ENCODE measurements around the gene RRM1. TPM values are rescaled to one million over a fixed set of nuclear protein-coding genes. Genes with fewer than 3 reads are reported as not detected.

RRM1 gene
- total RNA-seq, 1 experiment from 2014 or later: 184 TPM

DNA sequence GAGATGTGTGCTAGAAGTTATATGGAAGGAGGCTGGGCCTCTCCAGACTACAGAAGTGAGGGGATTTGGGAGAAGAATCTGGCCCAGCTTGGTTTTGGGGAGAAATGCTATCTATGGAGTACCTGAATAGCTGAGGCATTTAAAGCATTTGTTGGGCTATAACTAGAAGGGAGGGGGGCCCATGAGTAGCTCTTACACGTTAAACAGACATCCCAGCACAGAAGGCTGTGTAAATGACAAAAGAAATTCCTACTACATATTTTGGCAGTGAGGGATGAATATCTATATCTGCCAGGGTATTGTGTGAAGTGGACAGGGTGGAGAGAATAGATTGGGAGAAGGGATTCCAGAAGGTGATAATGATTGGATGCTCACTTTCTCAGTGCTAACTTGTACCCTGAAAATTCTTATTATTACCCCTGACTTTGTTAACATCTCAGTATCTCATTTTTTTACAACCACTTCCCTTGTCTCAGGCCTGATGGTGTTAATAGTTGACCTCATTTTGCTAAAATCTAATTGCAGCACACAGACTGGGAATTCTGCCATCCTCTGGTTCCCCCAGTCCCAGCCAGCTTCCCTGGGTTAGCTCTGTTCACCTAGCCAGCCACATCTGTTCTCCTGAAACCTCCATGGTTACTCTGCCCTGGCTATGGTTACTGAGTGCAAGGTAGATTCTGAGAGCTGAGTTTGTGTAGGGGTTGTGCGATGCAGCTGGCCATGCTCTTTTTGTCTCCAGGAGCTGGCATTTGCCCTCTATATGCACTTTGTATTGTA is 28.8 kb upstream of the RRM1 start:
- ChIA-PET POLR2A (ENCODE audit: low non-redundant PET) (no interaction called here), CTCF (no interaction called here)
- no TSS peak for BruUV-seq (replicated peaks)
- intact Hi-C loops (cut with micrococcal nuclease; ENCODE audit: unreplicated experiment): no loop called here
- Histone ChIP-seq H3K27ac (ENCODE audit: low read depth, low read length, poor library complexity, severe bottlenecking) (no peak overlapping the region), H3K4me1 (ENCODE audit: insufficient read depth, low read length, poor library complexity, severe bottlenecking) (no peaks in the 10 kb centered on the region), H3K36me3 (ENCODE audit: insufficient read depth, low read length, poor library complexity, severe bottlenecking) (no peaks in the 10 kb centered on the region), H3K27me3 (replicated peaks; ENCODE audit: insufficient read depth, low read depth, low read length, poor library complexity) (no peaks in the 10 kb centered on the region), H3K9me3 (ENCODE audit: low read depth, low read length, poor library complexity, severe bottlenecking) (no peaks in the 10 kb centered on the region), H3K4me3 (ENCODE audit: low read depth, low read length, poor library complexity, severe bottlenecking) (no peak overlapping the region)
- no peak for TF ChIP-seq EZH2 (IDR thresholded peaks at IDR 0.05; ENCODE audit: borderline replicate concordance, low read depth, low read length, poor library complexity, severe bottlenecking)
- TF ChIP-seq, protein P1, sequence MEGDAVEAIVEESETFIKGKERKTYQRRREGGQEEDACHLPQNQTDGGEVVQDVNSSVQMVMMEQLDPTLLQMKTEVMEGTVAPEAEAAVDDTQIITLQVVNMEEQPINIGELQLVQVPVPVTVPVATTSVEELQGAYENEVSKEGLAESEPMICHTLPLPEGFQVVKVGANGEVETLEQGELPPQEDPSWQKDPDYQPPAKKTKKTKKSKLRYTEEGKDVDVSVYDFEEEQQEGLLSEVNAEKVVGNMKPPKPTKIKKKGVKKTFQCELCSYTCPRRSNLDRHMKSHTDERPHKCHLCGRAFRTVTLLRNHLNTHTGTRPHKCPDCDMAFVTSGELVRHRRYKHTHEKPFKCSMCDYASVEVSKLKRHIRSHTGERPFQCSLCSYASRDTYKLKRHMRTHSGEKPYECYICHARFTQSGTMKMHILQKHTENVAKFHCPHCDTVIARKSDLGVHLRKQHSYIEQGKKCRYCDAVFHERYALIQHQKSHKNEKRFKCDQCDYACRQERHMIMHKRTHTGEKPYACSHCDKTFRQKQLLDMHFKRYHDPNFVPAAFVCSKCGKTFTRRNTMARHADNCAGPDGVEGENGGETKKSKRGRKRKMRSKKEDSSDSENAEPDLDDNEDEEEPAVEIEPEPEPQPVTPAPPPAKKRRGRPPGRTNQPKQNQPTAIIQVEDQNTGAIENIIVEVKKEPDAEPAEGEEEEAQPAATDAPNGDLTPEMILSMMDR (conservative IDR thresholded peaks at IDR 0.05; ENCODE audit: low read depth, low read length): no peak
- DNase-seq (ENCODE audit: low spot score): no peak

DNA sequence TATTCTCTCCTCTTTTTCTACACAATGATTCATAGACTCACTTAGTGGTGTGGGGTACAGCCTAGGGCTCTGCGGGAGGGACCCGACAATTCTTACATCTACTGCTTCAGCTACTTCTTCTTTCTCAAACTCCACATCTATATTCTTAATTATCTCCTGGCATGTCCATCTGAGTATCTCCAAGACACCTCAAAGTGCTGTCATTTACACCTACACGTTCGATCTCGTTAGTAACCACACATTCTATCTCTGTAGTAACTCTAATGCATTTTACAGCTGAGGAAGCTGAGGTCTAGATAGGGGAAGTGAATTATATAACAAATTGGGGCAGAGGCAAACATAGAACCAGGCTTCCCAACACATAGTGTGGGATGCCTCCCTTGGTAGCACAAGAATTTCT is 27.7 kb upstream of the RRM1 start:
- Histone ChIP-seq H3K4me3 (ENCODE audit: low read depth, low read length, poor library complexity, severe bottlenecking) (no peak overlapping the region), H3K27me3 (replicated peaks; ENCODE audit: insufficient read depth, low read depth, low read length, poor library complexity) (no peaks in the 10 kb centered on the region), H3K4me1 (ENCODE audit: insufficient read depth, low read length, poor library complexity, severe bottlenecking) (peaks cover 5% of the 10 kb centered on the region), H3K9me3 (ENCODE audit: low read depth, low read length, poor library complexity, severe bottlenecking) (no peaks in the 10 kb centered on the region), H3K36me3 (ENCODE audit: insufficient read depth, low read length, poor library complexity, severe bottlenecking) (no peaks in the 10 kb centered on the region), H3K27ac (ENCODE audit: low read depth, low read length, poor library complexity, severe bottlenecking) (no peak overlapping the region)
- CTCF ChIA-PET: no interaction called here
- TF ChIP-seq EZH2 (IDR thresholded peaks at IDR 0.05; ENCODE audit: borderline replicate concordance, low read depth, low read length, poor library complexity, severe bottlenecking): no peak
- TF ChIP-seq, protein P1 (conservative IDR thresholded peaks at IDR 0.05; ENCODE audit: low read depth, low read length): no peak
- BruUV-seq (replicated peaks): no TSS peak
- intact Hi-C loops (cut with micrococcal nuclease; ENCODE audit: unreplicated experiment): no loop called here
- no peak for DNase-seq (ENCODE audit: low spot score)
- POLR2A ChIA-PET (ENCODE audit: low non-redundant PET): no interaction called here

- no peak for DNase-seq (ENCODE audit: low spot score)
- Histone ChIP-seq H3K36me3 (ENCODE audit: insufficient read depth, low read length, poor library complexity, severe bottlenecking) (no peaks in the 10 kb centered on the region), H3K9me3 (ENCODE audit: low read depth, low read length, poor library complexity, severe bottlenecking) (no peaks in the 10 kb centered on the region), H3K4me3 (ENCODE audit: low read depth, low read length, poor library complexity, severe bottlenecking) (no peak overlapping the region), H3K27me3 (replicated peaks; ENCODE audit: insufficient read depth, low read depth, low read length, poor library complexity) (no peaks in the 10 kb centered on the region), H3K4me1 (ENCODE audit: insufficient read depth, low read length, poor library complexity, severe bottlenecking) (peaks cover 8% of the 10 kb centered on the region), H3K27ac (ENCODE audit: low read depth, low read length, poor library complexity, severe bottlenecking) (no peak overlapping the region)
- ChIA-PET CTCF (no interaction called here), POLR2A (ENCODE audit: low non-redundant PET) (no interaction called here)
- intact Hi-C loops (cut with micrococcal nuclease; ENCODE audit: unreplicated experiment): no loop called here
- no peak for TF ChIP-seq EZH2 (IDR thresholded peaks at IDR 0.05; ENCODE audit: borderline replicate concordance, low read depth, low read length, poor library complexity, severe bottlenecking)
- TF ChIP-seq, protein P1 (conservative IDR thresholded peaks at IDR 0.05; ENCODE audit: low read depth, low read length): no peak
- no TSS peak for BruUV-seq (replicated peaks)
These were observed 25.6 kb upstream of the RRM1 start for GRCh38 chr11:4068962-4069361.

All from A673 (cell line).